Colonic mucosa (tissue), 4 donors: ENCODE results near the gene RAB11FIP3. TPM values are rescaled to one million over a fixed set of nuclear protein-coding genes. Genes with fewer than 3 reads are reported as not detected.

Experiments
- DNase-seq: peaks from one replicate; pipeline ENCODE4 v3.0.0-alpha.2; 2020
- H3K27ac ChIP-seq: fragments of 200-600 bp; one replicate; pipeline ENCODE4 v1.8.0; 2021
- H3K27me3 ChIP-seq: fragments of 200-600 bp; one replicate; pipeline ENCODE4 v1.8.0; 2021
- H3K36me3 ChIP-seq: fragments of 200-600 bp; one replicate; pipeline ENCODE4 v1.8.0; 2021
- H3K4me1 ChIP-seq: fragments of 200-600 bp; one replicate; pipeline ENCODE4 v1.8.0; 2021; ENCODE audit warnings: mild to moderate bottlenecking
- H3K4me3 ChIP-seq: fragments of 200-600 bp; one replicate; pipeline ENCODE4 v1.8.0; 2021
- H3K9ac ChIP-seq, 2 donors: one replicate each; pipeline ENCODE4 v1.7.0; 2013; ENCODE audit warnings: control low read depth in 2 of 2, low read depth in 2 of 2, low read length in 2 of 2
- H3K9me3 ChIP-seq: fragments of 200-600 bp; one replicate; pipeline ENCODE4 v1.8.0; 2021
- CTCF ChIP-seq: fragments of 200-600 bp; IDR thresholded peaks from one replicate; pipeline ENCODE4 v1.8.0; 2022; ENCODE audit warnings: antibody characterized with exemption, mild to moderate bottlenecking
- intact Hi-C: fragments of 100-400 bp; cut with DNase I; formaldehyde crosslinking; loops from one replicate; pipeline ENCODE4 v1.14.1; 2022
- total RNA-seq, 2 donors: library from RNA; stranded (reverse); fragmentation: NEBNext Ultra II Directional in 1 of 2; extraction: Animal tissue kit (Norgen Biotek cat#: 25700) in 1 of 2; gene quantifications; one replicate each; pipeline ENCODE4 v1.2.1, GENCODE V29; 2021
- donor health status: healthy.
- donor health status: DM: no; HTN: no; CAD: no.
- donor health status: DM: no; HTN: no; CAD: no.

RAB11FIP3 gene
- total RNA-seq, 2 donors from 2014 or later = 20.9 to 22.3 TPM

- H3K27ac ChIP-seq = no peak overlapping the region
- intact Hi-C loops = no loop called here
- no peak overlapping the region for H3K4me3 ChIP-seq
- H3K9me3 ChIP-seq = no peaks in the 10 kb centered on the region
- peaks cover 9% of the 10 kb centered on the region for H3K36me3 ChIP-seq
- TF ChIP-seq CTCF = no peak
- no peaks in the 10 kb centered on the region for H3K4me1 ChIP-seq
- peaks cover 2% of the 10 kb centered on the region for H3K27me3 ChIP-seq
- DNase-seq = no peak
- no peak overlapping the region for H3K9ac ChIP-seq
Observed at GRCh38 chr16:553601-554296, 128.3 kb downstream of the RAB11FIP3 start.

- Histone ChIP-seq H3K9ac (no peak overlapping the region), H3K27ac (no peak overlapping the region), H3K36me3 (peaks cover 9% of the 10 kb centered on the region), H3K9me3 (no peaks in the 10 kb centered on the region), H3K4me3 (no peak overlapping the region), H3K27me3 (peaks cover 7% of the 10 kb centered on the region), H3K4me1 (no peaks in the 10 kb centered on the region)
- intact Hi-C loops = no loop called here
- TF ChIP-seq CTCF = no peak
- DNase-seq = no peak
Observed at GRCh38 chr16:554297-554621, 128.8 kb downstream of the RAB11FIP3 start.

GRCh38 chr16:554640-555365 lies 129.4 kb downstream of the RAB11FIP3 start:
- Histone ChIP-seq H3K27ac (no peak overlapping the region), H3K9ac (peak overlapping the region in 1 of 2 donors; percentile 26), H3K9me3 (no peaks in the 10 kb centered on the region), H3K4me1 (no peaks in the 10 kb centered on the region), H3K27me3 (peaks cover 13% of the 10 kb centered on the region), H3K36me3 (peaks cover 9% of the 10 kb centered on the region), H3K4me3 (no peak overlapping the region)
- no peak for DNase-seq
- TF ChIP-seq CTCF = no peak
- intact Hi-C loops = no loop called here

- Histone ChIP-seq H3K27ac (no peak overlapping the region), H3K4me1 (no peaks in the 10 kb centered on the region), H3K9ac (no peak overlapping the region), H3K4me3 (no peak overlapping the region), H3K36me3 (peaks cover 9% of the 10 kb centered on the region), H3K27me3 (peaks cover 19% of the 10 kb centered on the region), H3K9me3 (no peaks in the 10 kb centered on the region)
- intact Hi-C loops = no loop called here
- no peak for DNase-seq
- no peak for TF ChIP-seq CTCF
Observed at GRCh38 chr16:555528-556473, 130.4 kb downstream of the RAB11FIP3 start.

GRCh38 chr16:556474-557173 lies 131.2 kb downstream of the RAB11FIP3 start:
- Histone ChIP-seq H3K27me3 (peaks cover 26% of the 10 kb centered on the region), H3K27ac (no peak overlapping the region), H3K4me3 (no peak overlapping the region), H3K9me3 (no peaks in the 10 kb centered on the region), H3K9ac (no peak overlapping the region), H3K4me1 (no peaks in the 10 kb centered on the region), H3K36me3 (peaks cover 7% of the 10 kb centered on the region)
- DNase-seq = no peak
- intact Hi-C loops = no loop called here
- TF ChIP-seq CTCF = no peak
